ENCODE measurements around the gene TBC1D5.

GRCh38 chr3:17724122-17724521, 18.3 kb downstream of the TBC1D5 start:
- TF ChIP-seq CTCF (IDR thresholded peaks at IDR 0.05 in 2 of 3, conservative IDR thresholded peaks at IDR 0.05 in 1 of 3; ENCODE audit: borderline replicate concordance in 1 of 3, insufficient read depth in 1 of 3, low read depth in 2 of 3, low read length in 2 of 3) (no peak), TCF7L2 (IDR thresholded peaks at IDR 0.05; ENCODE audit: borderline replicate concordance, extremely low read depth, insufficient read depth, insufficient read length) (no peak), POLR2AphosphoS5 (IDR thresholded peaks at IDR 0.05; ENCODE audit: low read depth, low read length) (no peak), EZH2phosphoT487 (IDR thresholded peaks at IDR 0.05; ENCODE audit: borderline replicate concordance) (no peak), SRF (IDR thresholded peaks at IDR 0.05; ENCODE audit: low read depth) (no peak)

Measured in HCT116 (cell line).